ENCODE data around the gene ANKLE2. TPM values are rescaled to one million over a fixed set of nuclear protein-coding genes. Genes with fewer than 3 reads are reported as not detected.
A peak's percentile ranks its signal among the peaks of the same experiment; 100 is the strongest.
"Not testable (repeated sequence)": the region's sequence is repeated elsewhere in the genome, so short reads cannot be mapped to it uniquely, and the experiment has no call there.

Gene ANKLE2
- total RNA-seq, 1 donor from 2014 or later, result 54.2 TPM

- intact Hi-C loops (cut with DNase I), result loop anchor here (5.0 kb wide), 3 partner anchors 123 to 277 kb away; partner anchors contain the start of gene CHFR
- Histone ChIP-seq H3K27me3 (no peaks in the 10 kb centered on the region), H3K9me3 (no peaks in the 10 kb centered on the region), H3K36me3 (peaks cover 0 to 1% of the 10 kb centered on the region in 2 donors), H3K4me3 (no peak overlapping the region), H3K4me1 (peaks cover 13 to 18% of the 10 kb centered on the region in 2 donors), H3K27ac (no peak overlapping the region)
- DNase-seq (ENCODE audit: low spot score in 2 of 2), result no peak
- TF ChIP-seq CTCF (IDR thresholded peaks at IDR 0.05), result no peak
Observed at GRCh38 chr12:132764231-132764630, 2.6 kb upstream of the ANKLE2 start.

GRCh38 chr12:132761921-132762583 lies 420 bp upstream of the ANKLE2 start:
- no peak for TF ChIP-seq CTCF (IDR thresholded peaks at IDR 0.05)
- Histone ChIP-seq H3K27ac (peak overlapping the region; percentile 97 to 99), H3K4me1 (peaks cover 13 to 18% of the 10 kb centered on the region in 2 donors), H3K4me3 (peak overlapping the region; percentile 97 to 100), H3K36me3 (peaks cover 0 to 3% of the 10 kb centered on the region in 2 donors), H3K27me3 (no peaks in the 10 kb centered on the region), H3K9me3 (no peaks in the 10 kb centered on the region)
- peak in 1 of 2 donors; percentile 87 for DNase-seq (ENCODE audit: low spot score in 2 of 2)
- intact Hi-C loops (cut with DNase I), result loop anchor here (1.0 to 5.0 kb wide), 6 partner anchors 52 to 275 kb away; partner anchors contain the start of genes CHFR, GOLGA3, PGAM5 and POLE

GRCh38 chr12:132759359-132759758 lies 2.3 kb downstream of the ANKLE2 start:
- Histone ChIP-seq H3K27me3 (no peaks in the 10 kb centered on the region), H3K36me3 (peaks cover 19 to 21% of the 10 kb centered on the region in 2 donors), H3K27ac (peak overlapping the region in 1 of 2 donors; percentile 95), H3K9me3 (no peaks in the 10 kb centered on the region), H3K4me3 (no peak overlapping the region), H3K4me1 (peaks cover 12 to 13% of the 10 kb centered on the region in 2 donors)
- TF ChIP-seq CTCF (IDR thresholded peaks at IDR 0.05), result no peak
- intact Hi-C loops (cut with DNase I), result no loop called here
- DNase-seq (ENCODE audit: low spot score in 2 of 2), result no peak

GRCh38 chr12:132758825-132759224 lies 2.8 kb downstream of the ANKLE2 start:
- intact Hi-C loops (cut with DNase I); H3K9me3 ChIP-seq; H3K27me3 ChIP-seq; H3K27ac ChIP-seq; DNase-seq (ENCODE audit: low spot score in 2 of 2); H3K4me3 ChIP-seq: not testable (repeated sequence)
- Histone ChIP-seq H3K36me3 (peaks cover 24 to 27% of the 10 kb centered on the region in 2 donors), H3K4me1 (peaks cover 12 to 13% of the 10 kb centered on the region in 2 donors)

GRCh38 chr12:132754160-132754932 lies 7.3 kb downstream of the ANKLE2 start:
- DNase-seq (ENCODE audit: low spot score in 2 of 2), result no peak

GRCh38 chr12:132753670-132754069 lies 8.0 kb downstream of the ANKLE2 start:
- H3K4me1 ChIP-seq; H3K27ac ChIP-seq; intact Hi-C loops (cut with DNase I); H3K27me3 ChIP-seq; H3K9me3 ChIP-seq; DNase-seq (ENCODE audit: low spot score in 2 of 2); H3K4me3 ChIP-seq: not testable (repeated sequence)
- H3K36me3 ChIP-seq, result peaks cover 69 to 74% of the 10 kb centered on the region in 2 donors

More at GRCh38 chr12:132754160-132754932, 7.3 kb downstream of the ANKLE2 start:
- no peaks in the 10 kb centered on the region for H3K27me3 ChIP-seq
- H3K9me3 ChIP-seq, result no peaks in the 10 kb centered on the region
- H3K36me3 ChIP-seq, result peaks cover 65 to 70% of the 10 kb centered on the region in 2 donors
- no peak for TF ChIP-seq CTCF (IDR thresholded peaks at IDR 0.05)
- intact Hi-C loops (cut with DNase I), result no loop called here
- no peak overlapping the region for H3K4me3 ChIP-seq
- no peak overlapping the region for H3K27ac ChIP-seq
- no peaks in the 10 kb centered on the region for H3K4me1 ChIP-seq

Data from ascending aorta (tissue), 2 donors.